Coronary artery (tissue), 2 donors: ENCODE measurements around the gene C5orf58.
A peak's percentile ranks its signal among the peaks of the same experiment; 100 is the strongest.

ENCODE experiments used
- DNase-seq: peaks from one replicate; pipeline ENCODE4 v3.0.0-alpha.2; 2017; ENCODE audit warnings: low spot score
- H3K27ac ChIP-seq, 2 donors: fragments of 200-600 bp; sonication (generic); one replicate each; pipeline ENCODE4 v1.5.1; 2016 to 2019
- H3K4me3 ChIP-seq: fragments of 200-600 bp; sonication (generic); 2 replicates; pipeline ENCODE4 v1.5.1; 2016; ENCODE audit warnings: mild to moderate bottlenecking, moderate library complexity
- CTCF ChIP-seq: fragments of 200-600 bp; sonication (generic); IDR thresholded peaks from one replicate; pipeline ENCODE4 v1.5.1; 2019; ENCODE audit warnings: antibody characterized with exemption

The C5orf58 gene

DNA sequence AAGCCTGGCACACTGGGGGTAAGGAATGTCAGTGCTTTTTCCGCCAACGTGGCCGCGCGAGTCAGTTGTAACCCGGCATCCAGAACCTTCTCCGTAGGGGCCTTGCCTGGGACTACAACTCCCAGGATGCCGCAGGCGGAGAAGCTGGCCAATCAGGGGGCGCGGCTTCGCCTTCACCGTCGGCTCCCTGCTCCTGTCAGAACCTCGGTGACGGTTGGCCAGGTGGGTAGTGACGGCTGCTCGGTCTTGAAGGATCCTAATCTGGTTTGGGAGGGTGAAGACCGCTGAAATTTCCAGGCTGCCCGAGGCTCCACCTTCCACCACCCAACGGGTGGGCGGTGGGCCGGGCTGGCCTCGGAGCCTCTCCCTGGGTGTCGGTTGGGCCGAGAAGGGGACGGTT, at the start of gene C5orf58:
Gene C5orf58 (plus strand): TSS at position 200 of the 400 bp plus-strand sequence. CDS start 1,992 bp downstream, outside the sequence.
- TF ChIP-seq CTCF, result no peak
- Histone ChIP-seq H3K4me3 (no peak within 1 kb of the TSS), H3K27ac (no peak within 1 kb of the TSS)
- DNase-seq, result no peak

GRCh38 chr5:170183816-170184687, 48.7 kb upstream of the C5orf58 start:
- DNase-seq, result no peak
- peak; percentile 36 for TF ChIP-seq CTCF
- no peak overlapping the region for H3K4me3 ChIP-seq
- H3K27ac ChIP-seq, result no peak overlapping the region

DNA sequence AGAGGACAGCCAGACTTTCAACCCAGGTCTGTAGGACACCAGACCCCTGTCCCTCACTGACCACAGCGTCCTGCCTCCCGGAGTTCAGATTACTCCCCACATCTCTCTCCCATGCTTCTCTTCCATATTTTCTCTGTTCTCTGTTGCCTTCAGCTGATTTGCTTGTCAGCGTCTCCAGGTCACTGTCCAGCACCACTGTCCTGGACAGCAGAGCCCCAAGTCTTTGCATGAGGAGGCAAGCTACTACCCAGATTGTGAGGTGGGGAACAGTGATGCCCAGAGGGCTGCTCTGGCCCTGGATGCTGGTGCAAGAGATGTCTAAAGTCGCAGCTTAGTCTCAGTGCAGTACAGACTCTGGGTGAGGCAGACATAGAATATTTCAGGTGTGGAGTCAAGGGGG, 48.0 kb upstream of the C5orf58 start:
- H3K27ac ChIP-seq, result no peak overlapping the region
- no peak for DNase-seq
- no peak overlapping the region for H3K4me3 ChIP-seq
- no peak for TF ChIP-seq CTCF

- DNase-seq, result no peak
- Histone ChIP-seq H3K27ac (no peak overlapping the region), H3K4me3 (no peak overlapping the region)
- no peak for TF ChIP-seq CTCF
These were observed 46.6 kb upstream of the C5orf58 start for GRCh38 chr5:170186156-170186555.

DNA sequence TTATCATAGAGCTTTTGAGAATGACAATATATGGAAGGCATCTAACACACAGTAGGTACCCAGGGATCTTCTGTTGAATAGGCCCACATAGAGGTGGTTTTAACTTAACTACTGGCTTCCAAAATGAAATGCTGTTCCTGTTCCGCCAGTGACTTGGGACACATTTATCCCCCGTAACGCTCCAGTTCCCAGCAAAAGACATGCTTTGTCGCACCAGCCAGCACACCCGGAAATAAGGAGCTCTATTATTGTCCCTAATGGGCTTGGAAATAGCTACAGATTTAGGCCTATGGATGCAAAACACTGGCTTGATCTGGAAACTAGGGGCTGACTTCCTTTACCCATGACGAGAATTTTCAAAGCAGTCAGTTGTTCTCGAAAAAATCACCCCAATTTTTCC, 45.9 kb upstream of the C5orf58 start:
- no peak for DNase-seq

GRCh38 chr5:170190436-170191134, 42.2 kb upstream of the C5orf58 start:
- TF ChIP-seq CTCF, result no peak
- H3K4me3 ChIP-seq, result no peak overlapping the region

More for the DNA sequence above, 45.9 kb upstream of the C5orf58 start:
- Histone ChIP-seq H3K4me3 (no peak overlapping the region), H3K27ac (no peak overlapping the region)
- TF ChIP-seq CTCF, result no peak

More at GRCh38 chr5:170190436-170191134, 42.2 kb upstream of the C5orf58 start:
- DNase-seq, result no peak
- H3K27ac ChIP-seq, result no peak overlapping the region
